TTC549 (cell line): ENCODE data around the gene MOV10L1.
"Not testable (repeated sequence)": the region's sequence is repeated elsewhere in the genome, so short reads cannot be mapped to it uniquely, and the experiment has no call there.

Experiments used
- FAIRE-seq: peaks from 2 replicates; lab custom pipeline; 2012; peaks lifted over from hg19 to GRCh38; lab: Jason Lieb, UNC

The MOV10L1 gene

DNA sequence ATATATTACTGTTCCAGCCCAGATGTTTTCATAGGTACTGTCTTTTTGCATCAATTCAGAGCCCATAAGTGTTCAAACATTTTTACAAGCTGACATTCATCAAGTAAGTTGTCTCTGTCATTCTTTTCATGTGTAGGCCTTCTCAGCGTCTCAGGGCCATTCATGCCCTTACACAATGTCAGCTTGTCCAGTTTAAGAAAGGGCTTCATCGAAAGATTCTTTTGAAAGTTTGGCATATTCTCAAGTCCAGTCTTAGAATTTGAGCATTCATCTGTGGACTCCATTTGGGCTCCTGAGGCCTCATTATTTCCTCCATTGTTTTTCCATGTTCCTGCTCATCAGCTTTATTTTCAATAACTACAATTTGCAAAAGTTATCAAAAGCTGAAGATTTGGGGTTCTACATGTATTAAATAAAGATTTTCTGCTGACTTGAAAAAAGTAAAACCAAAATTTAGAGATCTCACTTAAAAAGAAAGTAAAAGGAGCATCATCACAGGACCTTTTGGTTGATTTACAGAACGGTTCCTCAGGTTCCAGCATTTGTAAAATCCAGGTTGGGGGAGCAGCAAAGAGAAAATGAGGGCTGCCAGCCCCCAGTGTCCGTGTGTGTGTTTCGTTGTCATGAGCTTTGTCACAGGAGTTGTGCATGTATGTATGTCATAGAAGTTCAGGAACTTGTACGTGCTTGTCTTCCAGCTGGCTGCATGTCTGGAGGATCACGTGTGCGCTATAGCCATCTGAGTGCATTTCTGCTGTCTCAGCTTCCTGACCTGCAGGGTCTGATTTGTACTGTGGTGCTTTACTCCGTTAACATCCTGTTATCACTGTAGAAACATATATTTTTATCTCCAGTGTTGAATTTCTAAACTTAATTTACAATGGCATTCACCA lies 15.6 kb downstream of the MOV10L1 start:
- no peak for FAIRE-seq

DNA sequence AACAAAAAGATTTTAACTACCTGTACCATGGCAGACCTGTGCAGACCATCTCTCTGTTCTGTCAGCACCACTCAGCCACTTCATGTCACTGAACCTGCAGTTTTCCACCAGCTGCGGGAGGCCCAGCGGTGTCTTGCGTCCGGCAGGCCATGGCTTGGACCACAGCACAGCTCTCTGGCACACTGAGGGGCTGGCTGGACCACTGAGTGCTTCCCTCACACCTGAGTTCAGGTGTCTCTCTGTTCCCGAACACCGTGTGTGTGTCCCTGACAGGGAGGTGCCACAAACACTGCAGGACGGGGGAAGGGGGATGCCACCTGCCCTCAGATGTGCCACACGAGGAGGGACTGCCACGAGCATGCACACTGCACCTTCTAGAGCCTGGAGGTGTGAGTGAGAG lies 17.7 kb downstream of the MOV10L1 start:
- FAIRE-seq = no peak

DNA sequence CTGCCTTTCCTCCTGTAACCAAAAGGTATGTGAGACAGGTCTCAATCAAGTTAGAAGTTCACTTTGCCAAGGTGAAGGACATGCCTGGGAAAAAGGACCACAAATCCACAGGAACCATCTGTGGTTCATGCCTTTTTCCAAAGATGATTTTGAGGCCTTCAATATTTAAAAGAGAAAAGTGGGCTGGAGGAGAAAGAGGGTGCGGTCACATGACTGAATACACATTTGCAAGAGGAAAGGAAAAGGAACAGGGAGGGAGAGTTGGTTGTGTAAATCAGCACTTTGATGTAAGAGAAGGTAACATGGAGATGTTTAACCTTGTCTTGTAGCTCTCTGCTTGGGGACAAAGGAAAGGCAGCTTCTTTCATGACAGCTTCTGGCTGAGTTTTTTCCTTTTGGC lies 21.2 kb downstream of the MOV10L1 start:
- FAIRE-seq = no peak

DNA sequence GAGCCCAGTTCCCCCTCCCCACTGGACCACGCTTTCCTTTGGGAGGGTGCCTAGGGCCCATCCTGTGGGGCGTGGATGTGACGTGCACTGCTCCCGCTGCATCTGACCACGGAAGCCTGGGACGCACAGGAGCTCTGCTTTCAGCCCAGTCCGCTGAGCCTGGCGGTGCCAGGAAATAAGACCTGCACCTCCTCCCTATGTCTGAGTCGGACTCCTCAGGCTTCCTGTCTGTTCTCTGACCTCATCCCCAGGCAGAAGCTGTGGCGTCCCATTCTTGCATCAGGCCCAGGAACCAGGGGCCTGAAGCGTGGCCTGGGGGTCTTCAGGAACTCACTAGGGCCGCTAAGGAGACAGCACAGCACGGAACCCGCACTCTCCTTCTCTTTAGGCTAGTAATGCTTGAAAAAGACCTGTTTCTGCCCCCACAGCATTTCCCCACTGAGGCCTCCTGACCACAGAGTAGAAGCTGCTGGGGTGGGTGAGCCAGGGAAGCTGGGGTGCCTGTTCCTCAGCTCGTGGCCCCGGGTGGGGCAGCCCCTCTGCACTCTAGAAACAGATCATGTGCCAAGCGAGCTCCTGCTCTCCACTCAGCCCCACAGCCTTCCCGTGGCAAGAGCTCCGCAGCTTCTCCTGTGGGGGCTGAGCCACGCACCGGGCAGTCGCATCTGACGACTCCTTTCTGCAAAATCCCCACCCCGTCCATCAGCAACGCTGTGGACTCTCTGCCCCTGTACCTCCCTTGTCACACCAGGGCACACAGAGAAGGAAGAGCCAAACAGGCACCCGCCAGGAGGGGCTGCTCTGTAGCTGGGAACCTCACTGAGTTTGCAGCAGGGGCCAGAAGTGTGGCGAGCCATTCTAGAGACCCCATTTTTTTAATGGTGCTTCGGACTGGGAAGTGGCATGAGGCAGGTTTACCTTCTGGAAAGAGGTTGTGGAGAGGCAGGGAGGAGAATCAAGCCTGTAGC lies 22.6 kb downstream of the MOV10L1 start:
- FAIRE-seq = no peak

DNA sequence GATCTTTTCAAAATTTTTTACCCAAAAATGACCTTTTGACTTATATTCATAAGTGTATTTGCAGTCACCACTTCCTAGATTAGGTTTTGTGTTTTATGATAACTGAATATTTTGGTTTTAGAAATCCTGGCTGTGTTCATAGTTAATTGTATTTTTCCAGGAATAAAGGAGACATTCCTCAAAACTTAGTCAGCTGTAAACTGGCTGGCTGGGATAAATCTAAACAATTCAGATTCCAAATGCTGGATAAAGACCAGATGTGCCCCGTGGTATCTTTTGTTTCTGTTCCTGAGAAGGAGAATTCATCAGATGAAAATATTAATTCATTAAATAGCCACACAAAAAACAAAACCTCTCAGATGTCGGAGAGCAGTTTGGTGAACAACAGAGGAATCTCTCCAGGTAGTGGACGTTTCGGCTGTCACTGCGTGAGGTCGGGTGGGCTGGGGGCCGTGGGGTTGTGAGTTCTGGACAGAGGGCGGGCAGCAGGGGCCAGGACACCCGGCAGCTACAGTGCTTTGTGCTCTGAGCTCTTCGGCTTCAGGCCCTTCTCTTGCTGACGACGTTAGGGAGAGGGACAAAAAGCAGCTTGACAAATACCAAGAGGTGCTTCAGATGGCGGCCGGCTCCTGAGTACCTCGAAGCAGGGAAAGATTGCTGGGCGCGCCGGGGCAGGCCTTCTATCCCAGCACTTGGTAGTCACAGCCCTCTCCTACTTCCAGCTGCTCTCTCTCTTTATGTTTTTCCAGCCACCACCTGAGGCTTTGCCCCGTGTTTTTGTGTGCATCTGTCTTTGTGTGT lies 24.6 kb downstream of the MOV10L1 start:
- no peak for FAIRE-seq

DNA sequence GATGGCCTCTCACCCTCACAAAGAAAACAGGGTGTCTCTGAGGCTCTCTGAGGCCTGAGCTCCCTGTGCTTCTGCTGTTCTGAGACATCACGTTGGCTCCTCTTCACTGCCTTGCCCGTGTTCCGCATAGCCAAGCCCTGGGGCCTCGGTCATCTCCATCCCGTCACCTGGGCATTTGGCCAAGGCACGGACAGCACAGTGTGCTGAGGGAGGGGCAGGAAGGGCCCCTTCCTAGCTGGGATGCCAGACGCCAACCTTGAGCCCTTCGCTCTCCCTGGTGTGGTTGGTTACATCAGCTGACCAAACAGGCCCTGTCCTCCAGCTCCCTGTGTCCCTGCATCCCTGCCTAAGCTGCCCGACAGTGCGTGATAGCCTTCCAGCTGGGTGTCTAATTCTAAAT lies 25.9 kb downstream of the MOV10L1 start:
- no peak for FAIRE-seq

DNA sequence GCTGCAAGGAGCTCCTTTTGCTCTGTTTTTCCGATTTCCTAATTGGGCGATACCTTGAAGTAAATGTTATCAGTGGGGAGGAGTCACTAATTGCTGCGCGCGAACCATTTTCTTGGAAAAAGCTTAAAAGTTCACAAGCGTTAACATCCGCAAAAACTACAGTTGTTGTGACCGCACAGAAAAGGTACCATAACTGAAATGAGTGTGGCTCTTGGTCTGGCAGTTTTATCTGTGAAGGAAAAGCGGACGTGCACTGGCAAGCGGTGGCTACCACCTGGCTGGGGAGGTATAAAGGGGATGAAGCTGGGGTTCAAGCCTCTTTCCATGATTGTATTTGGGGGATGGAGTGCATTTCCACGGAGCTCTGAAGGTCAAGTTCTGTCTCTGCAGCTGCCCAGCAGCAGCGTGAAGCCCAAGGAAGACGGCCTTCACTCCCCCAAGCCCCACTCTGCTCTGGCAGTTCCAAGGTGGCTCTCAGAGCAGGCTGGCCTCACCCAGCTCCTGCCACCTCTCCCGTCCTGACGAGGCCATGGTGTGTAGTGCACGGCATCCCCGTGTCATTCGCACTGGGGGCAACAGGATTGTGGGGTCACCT lies 27.5 kb downstream of the MOV10L1 start:
- no peak for FAIRE-seq

DNA sequence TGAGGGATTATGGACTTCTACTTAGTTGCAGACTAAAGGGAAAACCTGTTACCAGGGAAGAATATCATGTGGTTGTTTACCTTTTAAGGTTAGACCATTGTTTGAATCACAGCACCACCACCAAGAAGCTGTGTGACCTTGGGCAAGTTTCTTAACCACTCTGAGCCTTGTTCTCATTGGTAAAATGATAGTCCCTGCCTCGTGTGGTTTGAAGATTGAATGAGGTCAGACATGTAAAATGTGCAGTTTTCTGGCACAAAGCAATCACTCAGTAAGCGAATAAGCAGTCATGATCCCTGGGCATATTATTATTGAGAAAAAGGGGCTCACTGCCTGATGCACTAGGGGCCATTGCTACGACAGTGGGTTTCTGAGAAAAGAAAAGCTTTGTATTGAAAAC lies 28.3 kb downstream of the MOV10L1 start:
- no peak for FAIRE-seq

DNA sequence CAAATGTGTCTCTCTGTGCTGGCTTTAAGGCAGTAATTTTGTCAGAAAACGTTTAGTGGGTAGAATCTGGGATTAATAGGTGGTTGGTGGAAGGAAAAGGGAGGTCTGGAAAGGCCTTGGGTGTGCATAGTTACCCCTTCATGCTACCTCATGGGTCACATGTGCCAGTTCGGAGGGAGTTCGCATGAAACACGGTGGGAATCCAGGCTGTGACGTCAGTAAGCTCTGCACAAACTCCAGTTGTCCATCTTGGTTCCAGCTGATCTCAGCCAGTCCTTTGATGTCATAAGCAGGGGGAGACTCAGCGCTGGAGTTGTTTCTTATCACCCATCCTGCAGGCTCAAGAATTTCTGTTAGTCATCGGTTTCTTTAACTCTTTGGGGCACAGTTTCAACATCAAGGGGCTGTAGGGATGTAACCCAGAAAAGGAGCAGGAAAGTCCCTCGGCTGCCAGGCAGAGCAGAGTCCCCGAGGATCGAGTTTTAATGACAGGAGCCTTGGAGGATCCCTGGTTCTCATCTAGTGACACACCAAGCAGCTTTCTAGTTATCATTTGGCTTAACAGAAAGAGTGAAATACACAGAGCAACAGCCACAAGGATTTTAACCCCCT lies 28.9 kb downstream of the MOV10L1 start:
- FAIRE-seq = no peak

DNA sequence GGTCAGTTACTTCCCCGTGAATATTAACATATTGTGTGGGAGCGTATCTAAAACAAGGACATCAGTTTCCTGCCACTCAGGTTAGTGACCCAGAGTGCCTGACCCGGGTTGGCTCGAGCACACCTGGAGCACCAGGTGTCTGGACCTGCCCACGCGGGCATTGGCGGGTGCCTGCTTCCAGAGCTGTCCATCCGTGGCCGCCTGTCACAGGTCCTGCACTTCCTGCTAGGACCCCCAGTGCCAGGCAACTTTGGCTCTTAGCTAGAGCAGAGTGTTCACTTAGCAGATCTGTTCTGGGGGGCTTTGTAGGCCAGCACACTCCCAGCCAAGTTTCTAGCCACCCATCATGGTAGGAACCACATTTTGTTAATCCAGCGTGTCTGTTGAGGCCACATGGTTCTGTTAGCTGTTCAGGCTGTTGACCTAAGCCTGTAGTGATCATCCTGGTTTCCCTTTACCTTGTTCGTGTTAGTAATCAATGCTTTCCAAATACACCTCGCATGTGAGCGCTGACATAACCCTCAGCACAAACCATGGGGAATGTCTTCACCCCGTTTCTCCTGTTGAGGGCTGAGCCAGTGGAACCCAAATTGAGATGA lies 29.5 kb downstream of the MOV10L1 start:
- no peak for FAIRE-seq

DNA sequence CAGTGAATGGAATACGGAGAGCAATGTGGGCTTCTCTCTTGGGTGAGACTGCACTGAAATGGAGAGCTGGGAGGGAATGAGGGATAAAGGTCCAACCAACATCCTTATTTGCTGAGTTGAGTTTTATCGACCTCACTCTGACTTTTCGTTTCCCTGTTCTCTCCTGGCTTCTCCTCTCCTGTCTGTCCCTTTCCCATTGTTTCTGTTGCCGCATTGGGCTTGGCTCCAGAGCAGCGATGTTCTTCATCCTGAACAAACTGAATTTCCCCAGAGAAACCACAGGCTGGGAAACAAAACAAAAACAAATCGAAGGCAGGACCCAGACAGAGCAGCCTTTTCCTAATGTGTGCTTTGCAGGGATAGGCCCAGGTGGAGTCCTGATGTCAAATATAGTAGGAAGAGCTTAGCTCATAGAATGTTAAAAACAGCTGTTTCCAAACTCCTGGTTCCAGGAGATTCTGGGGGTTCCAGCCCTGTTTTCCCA lies 30.0 kb downstream of the MOV10L1 start:
- FAIRE-seq = no peak

DNA sequence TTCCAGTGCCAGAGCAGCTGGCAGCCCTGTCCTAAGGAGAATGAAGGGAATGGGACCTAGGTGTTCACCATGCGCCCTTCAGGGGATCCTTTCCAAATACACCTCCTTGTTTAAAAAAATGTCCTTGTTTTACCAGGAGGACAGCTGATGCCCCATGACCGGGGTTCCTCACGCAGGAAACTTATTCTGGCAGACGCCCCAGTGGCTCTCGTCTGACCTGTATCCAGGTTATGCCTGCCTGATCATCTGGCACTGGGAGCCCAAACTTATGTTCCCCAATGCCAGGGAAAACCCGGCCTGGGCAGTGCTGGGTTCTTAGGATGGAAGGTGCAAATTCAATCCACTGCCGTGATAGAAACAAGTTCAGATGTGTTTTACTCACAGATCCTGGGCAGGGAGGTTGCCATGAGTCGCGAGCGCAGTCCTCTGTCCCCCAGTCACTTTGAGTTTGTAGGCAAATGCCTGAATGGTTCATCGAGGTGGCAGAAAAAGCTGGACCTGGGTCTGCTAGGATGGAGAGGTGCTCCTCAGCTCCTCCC lies 31.5 kb downstream of the MOV10L1 start:
- FAIRE-seq = no peak

DNA sequence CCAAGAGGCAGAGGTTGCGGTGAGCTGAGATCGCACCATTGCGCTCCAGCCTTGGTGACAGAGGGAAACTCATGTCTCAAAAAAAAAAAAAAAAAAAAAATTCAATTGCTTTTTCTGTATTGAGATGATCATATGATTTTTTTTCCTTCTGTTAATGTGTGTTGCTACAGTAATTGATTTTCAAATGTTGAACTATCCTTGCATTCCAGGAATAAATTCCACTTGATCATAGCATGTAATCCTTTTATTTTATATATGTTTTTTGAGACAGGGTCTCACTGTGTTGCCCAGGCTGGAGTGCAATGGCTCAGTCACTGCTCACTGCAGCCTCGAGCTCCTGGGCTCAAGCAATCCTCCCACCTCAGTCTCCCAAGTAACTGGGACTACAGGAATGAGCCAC lies 33.3 kb downstream of the MOV10L1 start:
- no peak for FAIRE-seq

DNA sequence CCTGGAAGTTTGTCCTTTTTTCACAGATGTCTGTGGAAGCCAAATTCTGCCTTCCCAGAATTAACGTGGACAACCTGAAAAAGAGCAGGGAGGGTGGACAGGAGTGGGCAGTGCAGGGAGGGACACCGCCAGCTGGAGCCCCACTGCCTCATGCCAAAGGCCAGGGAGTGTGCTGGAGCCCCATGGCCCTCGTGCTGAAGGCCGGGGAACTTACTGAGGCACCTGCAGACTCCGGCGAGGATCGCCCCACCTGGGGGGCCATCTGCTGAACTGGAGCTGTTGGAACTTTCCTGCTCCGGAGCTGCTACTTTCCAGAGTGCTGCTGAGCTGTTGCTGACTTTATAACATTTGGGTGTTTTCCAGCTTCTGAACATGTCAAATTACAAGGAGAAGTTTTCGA lies 35.2 kb downstream of the MOV10L1 start:
- FAIRE-seq = no peak

DNA sequence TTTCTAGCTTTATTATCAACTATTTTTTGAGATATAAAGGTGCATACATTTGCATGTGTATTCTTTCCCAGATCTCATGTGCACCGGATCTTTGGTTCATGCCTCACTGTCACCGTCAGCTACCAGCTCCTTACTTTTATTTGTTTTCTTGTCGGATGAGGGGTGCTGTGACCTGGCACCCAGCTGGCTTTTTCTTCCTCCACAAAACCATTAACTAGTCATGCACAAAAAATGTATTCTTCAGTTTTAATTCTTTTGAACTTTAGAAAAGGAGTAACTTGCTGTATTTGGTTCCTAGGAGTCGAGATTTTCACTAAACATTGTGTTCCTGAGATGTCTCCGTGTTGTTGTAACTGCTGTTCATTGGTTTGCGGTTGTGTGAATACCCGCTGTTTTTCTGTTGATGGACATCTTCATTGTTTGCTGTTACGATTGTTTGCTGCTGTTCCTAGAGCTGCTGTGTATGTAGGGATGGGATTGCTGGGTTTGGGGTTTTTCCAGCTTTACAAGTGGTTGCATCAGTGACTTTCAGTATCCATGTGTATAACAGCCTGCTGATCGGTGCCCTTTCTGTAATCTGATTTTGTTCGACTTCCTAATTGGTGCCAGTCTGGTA lies 39.4 kb downstream of the MOV10L1 start:
- FAIRE-seq = no peak

DNA sequence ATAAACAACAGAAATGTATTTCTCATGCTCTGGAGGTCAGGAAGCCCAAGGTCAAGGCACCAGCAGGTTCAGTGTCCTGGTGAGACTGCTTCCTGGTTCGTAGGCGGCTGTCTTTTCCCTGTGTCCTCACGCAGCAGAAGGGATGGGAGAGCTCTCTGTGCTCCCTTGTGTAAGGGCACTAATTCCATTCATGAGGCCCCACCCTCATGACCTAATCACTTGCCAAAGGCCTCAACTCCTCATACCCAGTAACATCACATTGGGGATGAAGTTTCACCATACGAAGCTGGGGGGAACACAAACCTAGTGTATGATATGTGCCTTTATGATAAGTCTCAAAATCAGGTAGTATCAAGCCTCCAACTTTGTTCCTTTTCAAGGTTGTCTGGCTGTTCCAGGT lies 42.1 kb downstream of the MOV10L1 start:
- FAIRE-seq = no peak

DNA sequence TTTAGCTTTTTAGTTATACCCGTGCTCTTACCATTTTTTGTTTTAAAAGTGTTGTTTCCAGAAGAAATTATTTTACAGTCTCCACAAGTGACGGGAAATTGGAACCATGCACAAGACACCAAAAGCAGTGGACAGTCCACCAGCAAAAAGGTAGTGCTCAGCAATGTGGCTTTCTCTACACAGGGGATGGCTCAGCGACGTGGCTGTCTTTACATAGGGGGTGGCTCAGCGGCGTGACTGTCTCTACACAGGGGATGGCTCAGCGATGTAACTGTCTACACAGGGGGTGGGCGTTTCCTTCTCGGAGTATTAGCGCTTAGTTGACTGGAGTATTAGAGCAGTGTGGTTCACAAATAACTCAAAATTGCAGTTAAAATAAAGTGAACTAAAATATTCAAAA lies 44.7 kb downstream of the MOV10L1 start:
- FAIRE-seq = no peak

DNA sequence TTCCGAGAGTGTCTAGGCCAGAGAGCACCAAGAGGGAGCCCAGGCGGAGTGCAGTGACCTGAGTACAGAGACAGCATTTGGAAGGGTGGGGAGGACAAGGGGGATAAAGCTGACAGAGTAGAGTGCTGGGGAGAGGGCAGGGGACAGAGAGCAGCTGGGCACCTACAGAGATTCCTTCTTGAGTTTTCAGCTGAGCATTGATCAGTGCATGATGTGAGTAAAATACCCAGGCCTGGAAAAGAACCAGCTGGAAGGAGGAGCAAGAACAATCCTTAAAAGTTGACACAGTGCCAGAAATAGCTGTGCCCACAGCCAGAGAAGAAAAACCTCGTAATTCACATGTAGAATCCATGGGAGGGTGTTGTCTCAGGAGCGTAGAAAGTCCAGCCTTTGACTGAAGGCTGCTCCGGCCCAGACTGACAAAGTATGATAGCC lies 46.8 kb downstream of the MOV10L1 start:
- FAIRE-seq = no peak

DNA sequence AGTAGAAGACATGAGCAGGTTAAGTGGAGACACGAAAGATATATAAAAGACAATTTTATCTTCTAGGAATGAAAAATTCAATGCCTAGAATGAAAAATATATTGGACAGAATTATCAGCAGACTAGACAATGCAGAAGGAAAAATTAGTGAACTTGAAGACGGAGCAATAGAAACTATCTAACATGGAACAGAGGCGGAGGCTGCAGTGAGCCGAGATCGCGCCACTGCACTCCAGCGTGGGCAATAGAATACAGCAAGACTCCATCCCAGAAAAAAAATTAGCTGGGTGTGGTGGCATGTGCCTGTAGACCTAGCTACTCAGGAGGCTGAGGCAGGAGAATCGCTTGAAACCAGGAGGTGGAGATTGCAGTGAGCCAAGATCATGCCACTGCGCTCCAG lies 47.5 kb downstream of the MOV10L1 start:
- FAIRE-seq = not testable (repeated sequence)

DNA sequence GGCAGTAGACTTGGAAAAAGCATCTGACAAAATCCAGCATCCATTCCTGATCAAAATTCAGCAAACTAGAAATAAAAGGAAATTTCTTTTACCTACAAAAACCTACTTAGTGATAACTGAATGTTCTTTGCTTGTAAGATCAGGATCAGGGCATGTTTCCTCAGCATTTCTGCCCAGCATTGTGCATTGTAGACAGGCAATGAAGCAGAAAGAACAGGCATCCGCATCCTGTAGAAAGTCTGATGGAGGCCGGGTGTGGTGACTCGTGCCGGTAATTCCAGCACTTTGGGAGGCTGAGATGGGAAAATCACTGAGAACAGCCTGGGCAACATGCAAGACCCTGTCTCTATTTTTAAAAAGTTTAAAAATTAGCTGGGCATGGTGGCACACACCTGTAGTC lies 48.2 kb downstream of the MOV10L1 start:
- FAIRE-seq = no peak
